HG03457 (cell line): Measurements from ENCODE around the gene UVSSA.

Experiments
- ATAC-seq: cut with Tn5 transposase; IDR thresholded peaks from one replicate; pipeline ENCODE4 v1.9.1; 2021; ENCODE audit warnings: moderate number of reproducible peaks; ENCODE audit not compliant: unreplicated experiment

Gene UVSSA

DNA sequence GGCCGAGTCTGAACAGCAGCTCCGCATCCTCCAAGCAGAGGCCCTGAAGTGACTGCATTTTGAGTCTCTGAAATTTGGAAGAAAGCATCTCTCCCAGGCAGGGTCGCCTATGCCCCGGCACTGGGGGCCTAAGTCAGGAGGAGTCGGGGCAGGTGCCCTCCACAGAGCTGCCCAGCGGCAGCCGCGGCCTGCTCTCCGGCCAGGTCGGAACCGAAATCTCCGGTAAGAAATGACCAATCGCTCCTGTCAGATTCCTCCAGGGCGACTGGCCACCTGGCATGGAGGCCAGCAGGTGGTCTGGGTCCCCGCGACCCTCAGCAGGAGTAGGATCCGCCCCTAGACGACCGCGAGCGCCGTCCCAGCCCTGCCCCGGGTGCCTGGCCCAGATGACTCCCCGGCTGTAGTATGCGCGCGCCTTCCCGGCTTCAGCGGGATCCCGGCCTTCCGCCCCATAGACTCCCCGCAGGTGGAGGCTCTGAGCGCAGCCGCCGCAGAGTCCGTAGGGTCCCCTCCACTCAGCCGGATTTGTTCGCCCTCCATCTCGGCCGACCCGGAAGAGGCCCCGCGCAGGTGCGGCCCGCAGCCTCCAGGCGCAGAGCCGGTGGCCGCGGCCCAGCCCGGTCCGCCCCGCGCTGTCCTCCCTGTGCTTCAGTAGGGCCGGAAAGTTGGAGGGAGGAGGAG is 57.7 kb downstream of the UVSSA start:
- no peak for ATAC-seq

DNA sequence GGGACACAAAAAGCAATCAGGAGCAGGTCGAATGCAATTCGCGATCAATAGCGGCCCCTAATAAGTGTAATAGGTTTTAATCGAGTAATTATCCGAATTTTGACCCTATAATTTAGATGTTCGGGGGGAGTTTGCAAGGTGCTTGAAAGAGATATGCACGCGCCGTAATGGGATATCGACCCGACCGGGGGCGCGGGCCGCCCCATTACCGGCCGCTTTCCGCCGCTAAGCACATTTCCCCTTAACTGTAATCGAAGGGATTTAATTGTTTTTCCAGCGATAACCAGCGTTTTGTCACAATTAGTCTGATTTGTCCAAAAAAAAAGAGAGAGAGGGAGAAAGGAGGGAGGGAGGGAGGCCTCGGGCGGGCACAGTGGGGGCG is 58.2 kb downstream of the UVSSA start:
- ATAC-seq = no peak

GRCh38 chr4:1405636-1406393 is 58.8 kb downstream of the UVSSA start:
- no peak for ATAC-seq

DNA sequence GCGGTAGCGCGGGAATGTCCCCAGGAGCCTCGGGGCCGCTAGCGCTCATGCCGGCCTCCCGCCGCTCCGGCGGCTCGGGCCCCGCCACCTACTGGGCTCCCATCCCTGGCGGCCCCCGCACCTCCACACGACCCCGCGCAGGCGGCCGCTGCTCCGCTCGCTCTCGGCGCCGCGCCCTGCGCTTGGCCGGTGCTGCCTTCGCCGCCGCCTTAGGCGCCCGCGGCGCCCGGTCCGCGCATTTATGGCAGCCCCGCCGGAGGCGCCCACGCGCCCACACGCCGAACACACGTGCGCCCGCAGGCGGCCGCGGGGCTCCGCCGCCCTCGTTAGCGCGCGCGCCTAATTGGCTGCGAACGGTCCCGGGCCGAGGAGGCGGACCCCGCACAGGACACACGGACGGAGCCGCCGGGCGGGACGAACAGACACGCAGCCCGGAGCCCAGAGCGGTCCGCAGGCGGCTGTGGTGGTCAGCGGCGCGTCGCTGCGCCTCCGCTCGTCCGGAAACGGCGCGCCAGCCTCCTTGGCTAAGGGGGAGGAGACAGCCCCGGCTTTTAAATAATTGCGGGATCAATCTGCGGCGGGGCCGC is 59.5 kb downstream of the UVSSA start, which contains the start of gene NKX1-1:
Gene NKX1-1 (minus strand): TSS at position 49 of the 587 bp plus-strand sequence. CDS start 0 bp downstream, at position 49.
- ATAC-seq = no peak

DNA sequence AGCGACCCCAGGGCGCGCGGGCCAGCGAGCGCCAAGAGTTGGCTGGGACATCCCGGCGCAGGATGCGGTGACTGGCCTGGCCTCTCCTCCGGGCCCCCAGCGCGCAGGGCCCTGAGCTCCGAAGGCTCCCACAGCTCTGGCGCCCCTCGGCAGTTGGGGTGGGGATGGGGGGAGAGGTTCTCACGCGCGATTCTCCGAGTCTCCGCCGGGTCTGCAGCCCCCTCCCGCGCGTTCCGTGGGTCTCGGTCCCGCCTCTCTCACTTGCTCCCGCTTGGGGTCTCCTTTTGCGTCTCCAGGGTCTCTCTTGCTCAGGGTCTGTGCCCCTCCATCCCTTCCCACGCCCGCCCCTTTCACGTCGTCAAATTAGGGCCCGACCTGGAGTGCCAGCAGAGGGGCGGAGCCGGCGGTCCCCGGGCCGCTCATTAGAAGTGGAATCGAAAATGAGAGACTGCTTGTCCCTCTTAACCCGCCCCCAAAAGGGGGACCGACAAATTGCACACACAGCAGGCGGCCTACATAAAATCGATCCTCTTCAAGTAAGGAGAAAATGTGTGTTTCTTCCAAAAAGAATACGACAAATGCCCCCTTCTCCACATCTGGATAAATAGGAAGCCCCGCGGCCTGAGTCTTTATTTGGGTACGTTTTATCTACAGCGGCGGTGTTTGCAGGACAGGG is 60.1 kb downstream of the UVSSA start:
- ATAC-seq = no peak

DNA sequence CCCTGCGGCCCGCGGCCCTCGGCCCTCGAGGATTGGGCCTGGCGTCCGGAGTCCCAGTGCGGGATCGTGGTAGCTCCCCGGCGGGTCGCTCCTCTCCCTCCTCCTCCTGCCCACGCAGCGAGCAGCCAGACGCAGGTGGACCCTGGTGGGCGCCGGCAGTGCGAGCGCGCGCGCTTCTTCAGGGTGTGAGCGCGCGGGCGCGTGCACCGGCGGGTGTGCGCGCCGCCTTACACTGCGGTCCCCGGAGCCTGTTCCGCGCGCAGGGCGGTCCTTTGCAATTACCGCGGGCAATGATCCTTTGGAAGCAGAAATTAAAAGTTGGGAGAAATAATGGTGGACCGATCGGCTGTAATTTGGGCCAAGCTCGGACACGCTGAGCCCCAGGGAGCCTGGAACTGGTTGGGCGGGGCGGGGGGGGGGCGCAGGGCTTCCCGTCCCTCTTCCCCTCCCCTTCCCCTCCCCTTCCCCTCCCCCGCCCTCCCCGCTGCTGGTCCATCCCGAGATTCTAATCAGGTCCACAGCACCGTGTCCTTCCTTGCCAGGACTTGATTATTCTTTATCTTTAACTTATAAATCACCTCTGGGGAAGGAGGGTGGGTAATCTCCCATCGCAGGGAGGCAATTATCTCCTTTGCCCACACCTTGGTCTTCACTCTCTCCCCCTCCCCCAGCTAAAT is 60.8 kb downstream of the UVSSA start:
- no peak for ATAC-seq

GRCh38 chr4:1408418-1408817 is 61.4 kb downstream of the UVSSA start:
- no peak for ATAC-seq

DNA sequence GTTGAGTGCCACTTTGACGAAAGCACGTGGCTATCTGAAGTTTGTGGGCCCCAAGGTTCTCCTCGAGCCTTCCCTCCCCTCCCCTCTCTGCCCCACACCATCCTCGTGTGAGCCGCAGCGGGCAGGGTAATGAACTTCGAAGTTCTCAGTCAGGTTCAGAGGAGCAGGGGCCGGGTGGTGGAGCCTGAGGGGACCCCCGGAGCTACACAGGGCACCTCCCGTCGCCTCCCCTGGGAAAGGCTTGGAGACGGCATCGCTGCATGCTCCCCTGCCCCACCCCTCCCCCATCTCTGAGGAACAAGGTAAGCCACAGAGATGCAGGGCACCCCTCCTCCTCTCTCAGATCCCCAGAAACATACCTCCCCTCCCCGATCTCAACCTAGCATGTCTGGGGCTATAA is 62.1 kb downstream of the UVSSA start:
- no peak for ATAC-seq

- no peak for ATAC-seq
Observed at GRCh38 chr4:1409491-1410425, 62.8 kb downstream of the UVSSA start.

- ATAC-seq = no peak
Observed at GRCh38 chr4:1410491-1411325, 63.7 kb downstream of the UVSSA start.

- no peak for ATAC-seq
Observed at GRCh38 chr4:1411436-1412375, 64.7 kb downstream of the UVSSA start.

- ATAC-seq = no peak
Observed at GRCh38 chr4:1412376-1413203, 65.6 kb downstream of the UVSSA start.

DNA sequence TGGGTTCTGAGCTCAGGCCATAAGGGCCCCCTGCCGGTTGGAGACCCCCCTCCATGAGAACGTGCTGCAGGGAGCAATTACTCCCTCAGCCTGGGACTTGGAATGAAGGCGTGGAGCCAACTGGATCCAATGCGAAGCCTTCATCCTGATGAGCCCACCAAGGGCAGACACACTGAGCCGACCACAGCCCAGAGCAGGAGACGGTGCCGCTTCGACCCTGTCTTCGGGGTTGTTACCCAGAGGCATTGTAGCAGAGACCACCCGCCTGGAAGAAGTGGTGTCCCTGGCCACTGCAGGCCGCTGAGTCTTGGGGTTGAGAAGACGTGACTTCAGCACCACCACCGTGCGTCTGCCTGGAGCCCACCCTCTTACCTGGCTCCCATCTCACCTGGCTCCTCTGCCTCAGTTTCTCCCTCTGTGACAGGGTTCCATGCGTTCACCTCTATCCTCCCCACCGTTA is 66.2 kb downstream of the UVSSA start:
- no peak for ATAC-seq

- ATAC-seq = no peak
Observed at GRCh38 chr4:1413687-1414479, 66.9 kb downstream of the UVSSA start.

GRCh38 chr4:1414831-1415680 is 68.0 kb downstream of the UVSSA start:
- no peak for ATAC-seq
